Tibial nerve (tissue), 3 donors: ENCODE results near the gene NEDD4L.

Source experiments
- POLR2A ChIP-seq, 2 donors: fragments of 450-650 bp; IDR thresholded peaks; one replicate each; pipeline ENCODE4 v1.6.1; 2017; ENCODE audit warnings: antibody characterized with exemption in 2 of 2, mild to moderate bottlenecking in 2 of 2, moderate library complexity in 2 of 2
- TF ChIP-seq, protein P1 (sequence below), 5 experiments: fragments of 200-600 bp in 3 of 5; fragments of 450-650 bp in 2 of 5; sonication (generic) in 3 of 5; IDR thresholded peaks; one replicate each; pipeline ENCODE4 v1.5.1; 2016 to 2019; ENCODE audit warnings: antibody characterized with exemption in 5 of 5, mild to moderate bottlenecking in 3 of 5, moderate library complexity in 2 of 5

DNA sequence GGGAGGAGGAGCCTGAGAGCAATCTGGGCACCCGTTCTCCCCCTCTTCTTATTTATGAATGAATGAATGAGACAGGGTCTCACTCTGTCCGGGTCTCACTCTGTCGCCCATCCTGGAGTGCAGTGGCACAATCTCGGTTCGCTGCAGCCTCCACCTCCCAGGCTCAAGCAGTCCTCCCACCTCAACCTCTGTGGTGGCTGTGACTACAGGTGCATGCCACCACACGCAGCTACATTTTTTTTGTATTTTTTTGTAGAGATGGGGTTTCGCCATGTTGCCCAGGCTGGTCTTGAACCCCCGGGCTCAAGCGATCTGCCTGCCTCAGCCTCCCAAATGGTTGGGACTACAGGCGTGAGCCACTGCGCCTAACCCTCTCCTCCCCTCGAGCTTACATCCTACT lies 198.4 kb downstream of the NEDD4L start:
- TF ChIP-seq, protein P1, sequence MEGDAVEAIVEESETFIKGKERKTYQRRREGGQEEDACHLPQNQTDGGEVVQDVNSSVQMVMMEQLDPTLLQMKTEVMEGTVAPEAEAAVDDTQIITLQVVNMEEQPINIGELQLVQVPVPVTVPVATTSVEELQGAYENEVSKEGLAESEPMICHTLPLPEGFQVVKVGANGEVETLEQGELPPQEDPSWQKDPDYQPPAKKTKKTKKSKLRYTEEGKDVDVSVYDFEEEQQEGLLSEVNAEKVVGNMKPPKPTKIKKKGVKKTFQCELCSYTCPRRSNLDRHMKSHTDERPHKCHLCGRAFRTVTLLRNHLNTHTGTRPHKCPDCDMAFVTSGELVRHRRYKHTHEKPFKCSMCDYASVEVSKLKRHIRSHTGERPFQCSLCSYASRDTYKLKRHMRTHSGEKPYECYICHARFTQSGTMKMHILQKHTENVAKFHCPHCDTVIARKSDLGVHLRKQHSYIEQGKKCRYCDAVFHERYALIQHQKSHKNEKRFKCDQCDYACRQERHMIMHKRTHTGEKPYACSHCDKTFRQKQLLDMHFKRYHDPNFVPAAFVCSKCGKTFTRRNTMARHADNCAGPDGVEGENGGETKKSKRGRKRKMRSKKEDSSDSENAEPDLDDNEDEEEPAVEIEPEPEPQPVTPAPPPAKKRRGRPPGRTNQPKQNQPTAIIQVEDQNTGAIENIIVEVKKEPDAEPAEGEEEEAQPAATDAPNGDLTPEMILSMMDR (IDR thresholded peaks at IDR 0.05), result no peak
- TF ChIP-seq POLR2A (IDR thresholded peaks at IDR 0.05), result no peak
